ENCODE data around the gene TTC38.
"Not testable (repeated sequence)": the region's sequence is repeated elsewhere in the genome, so short reads cannot be mapped to it uniquely, and the experiment has no call there.

The TTC38 gene

DNA sequence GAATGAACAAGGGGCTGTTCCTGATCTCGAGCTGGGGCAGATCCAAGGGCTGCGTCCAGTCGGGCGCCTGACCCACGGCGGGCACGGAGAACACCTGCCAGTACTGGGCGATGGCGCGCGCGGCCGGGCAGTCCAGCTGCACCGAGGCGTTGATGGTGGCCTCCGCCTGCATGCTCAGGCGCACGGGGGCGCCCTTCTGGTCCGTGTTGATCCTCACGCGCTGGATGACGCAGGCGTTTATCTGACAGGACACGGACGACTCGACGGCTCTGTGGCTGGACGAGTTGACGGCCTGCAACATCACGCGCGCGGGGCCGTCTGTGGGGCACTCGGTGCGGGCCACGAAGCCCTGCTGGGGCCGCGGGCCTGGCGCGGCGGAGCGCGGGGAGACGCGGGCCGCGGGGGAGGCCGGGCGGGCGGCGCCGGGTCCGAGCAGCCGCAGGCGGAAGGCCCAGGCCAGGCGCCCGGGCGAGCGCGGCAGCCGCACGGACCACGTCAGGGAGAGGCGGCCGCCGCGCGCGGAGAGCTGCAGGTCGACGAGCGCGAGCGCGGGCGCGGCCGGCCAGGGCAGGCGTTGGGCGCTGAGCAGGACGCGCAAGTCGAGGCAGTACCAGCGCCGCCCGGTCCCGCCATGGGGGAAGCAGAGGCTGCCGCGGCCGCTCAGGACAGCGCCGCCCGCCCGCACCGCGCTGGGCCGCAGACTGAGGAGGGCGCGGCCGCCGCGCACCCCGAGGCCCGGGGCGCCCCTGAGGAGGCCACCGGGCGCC, 5.2 kb upstream of the TTC38 start:
- DNase-seq (ENCODE audit: extremely low spot score), result no peak
- ChIA-PET POLR2A (no interaction called here), CTCF (no interaction called here)
- TF ChIP-seq, protein P1, sequence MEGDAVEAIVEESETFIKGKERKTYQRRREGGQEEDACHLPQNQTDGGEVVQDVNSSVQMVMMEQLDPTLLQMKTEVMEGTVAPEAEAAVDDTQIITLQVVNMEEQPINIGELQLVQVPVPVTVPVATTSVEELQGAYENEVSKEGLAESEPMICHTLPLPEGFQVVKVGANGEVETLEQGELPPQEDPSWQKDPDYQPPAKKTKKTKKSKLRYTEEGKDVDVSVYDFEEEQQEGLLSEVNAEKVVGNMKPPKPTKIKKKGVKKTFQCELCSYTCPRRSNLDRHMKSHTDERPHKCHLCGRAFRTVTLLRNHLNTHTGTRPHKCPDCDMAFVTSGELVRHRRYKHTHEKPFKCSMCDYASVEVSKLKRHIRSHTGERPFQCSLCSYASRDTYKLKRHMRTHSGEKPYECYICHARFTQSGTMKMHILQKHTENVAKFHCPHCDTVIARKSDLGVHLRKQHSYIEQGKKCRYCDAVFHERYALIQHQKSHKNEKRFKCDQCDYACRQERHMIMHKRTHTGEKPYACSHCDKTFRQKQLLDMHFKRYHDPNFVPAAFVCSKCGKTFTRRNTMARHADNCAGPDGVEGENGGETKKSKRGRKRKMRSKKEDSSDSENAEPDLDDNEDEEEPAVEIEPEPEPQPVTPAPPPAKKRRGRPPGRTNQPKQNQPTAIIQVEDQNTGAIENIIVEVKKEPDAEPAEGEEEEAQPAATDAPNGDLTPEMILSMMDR (IDR thresholded peaks at IDR 0.05; ENCODE audit: control extremely low read depth, extremely low read depth, low read depth, missing control alignments), result no peak

DNA sequence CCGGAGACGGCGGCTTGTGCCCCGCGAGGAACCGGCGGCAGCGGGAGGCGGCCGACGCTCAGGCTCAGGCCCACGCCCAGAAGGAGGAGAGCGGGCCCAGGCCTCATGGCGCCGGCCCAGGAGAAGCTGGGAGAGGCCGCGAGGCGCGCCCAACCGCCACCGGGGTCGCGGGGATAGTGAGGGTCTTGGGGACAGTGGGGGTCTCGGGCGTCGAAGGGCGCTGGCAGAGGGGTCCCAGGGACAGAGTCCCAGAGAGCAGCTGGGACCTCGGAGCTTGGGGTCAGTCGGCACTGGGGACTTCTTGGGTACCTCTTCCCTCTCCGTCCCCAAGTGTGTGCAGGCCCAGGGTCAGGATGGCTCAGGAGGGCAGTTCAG, 4.6 kb upstream of the TTC38 start, which contains the start of gene PKDREJ:
TSS of gene PKDREJ (minus strand) at position 128 of the 375 bp plus-strand sequence. CDS start at position 107, 21 bp downstream.
- ChIA-PET POLR2A (no interaction called here), CTCF (no interaction called here)
- TF ChIP-seq, protein P1 (IDR thresholded peaks at IDR 0.05; ENCODE audit: control extremely low read depth, extremely low read depth, low read depth, missing control alignments), result no peak
- DNase-seq (ENCODE audit: extremely low spot score), result no peak

DNA sequence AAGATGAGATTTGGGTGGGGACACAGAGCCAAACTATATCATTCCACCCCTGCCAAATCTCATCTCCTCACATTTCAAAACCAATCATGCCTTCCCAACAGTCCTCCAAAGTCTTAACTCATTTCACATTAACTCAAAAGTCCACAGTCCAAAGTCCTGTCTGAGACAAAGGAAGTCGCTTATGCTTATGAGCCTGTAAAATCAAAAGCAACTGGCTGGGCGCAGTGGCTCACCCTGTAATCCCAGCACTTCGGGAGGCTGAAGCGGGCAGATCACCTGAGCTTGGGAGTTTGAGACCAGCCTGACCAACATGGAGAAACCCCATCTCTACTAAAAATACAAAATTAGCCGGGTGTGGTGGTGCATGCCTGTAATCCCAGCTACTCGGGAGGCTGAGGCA, 3.3 kb upstream of the TTC38 start:
- POLR2A ChIA-PET, result interaction anchor here (0.6 kb wide), 1 partner anchor 1117 kb away, joined by 10 read pairs; no protein-coding TSS in a partner anchor
- CTCF ChIA-PET, result interaction anchor here (0.8 kb wide), 1 partner anchor 13 kb away, joined by 3 read pairs; no protein-coding TSS in a partner anchor
- not testable (repeated sequence) for DNase-seq (ENCODE audit: extremely low spot score)

DNA sequence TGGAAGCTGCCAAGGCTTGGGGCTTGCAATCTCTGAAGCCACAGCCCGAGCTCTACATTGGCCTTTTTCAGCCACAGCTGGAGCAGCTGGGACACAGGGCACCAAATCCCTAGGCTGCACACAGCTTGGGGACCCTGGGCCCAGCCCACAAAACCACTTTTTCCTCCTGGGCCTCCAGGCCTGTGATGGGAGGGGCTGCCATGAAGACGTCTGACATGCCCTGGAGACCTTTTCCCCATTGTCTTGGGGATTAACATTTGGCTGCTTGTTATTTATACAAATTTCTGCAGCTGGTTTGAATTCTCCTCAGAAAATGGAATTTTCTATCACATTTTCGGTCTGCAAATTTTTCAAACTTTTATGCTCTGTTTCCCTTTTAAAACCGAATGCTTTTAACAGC, 2.2 kb upstream of the TTC38 start:
- CTCF ChIA-PET; POLR2A ChIA-PET; DNase-seq (ENCODE audit: extremely low spot score): not testable (repeated sequence)

DNA sequence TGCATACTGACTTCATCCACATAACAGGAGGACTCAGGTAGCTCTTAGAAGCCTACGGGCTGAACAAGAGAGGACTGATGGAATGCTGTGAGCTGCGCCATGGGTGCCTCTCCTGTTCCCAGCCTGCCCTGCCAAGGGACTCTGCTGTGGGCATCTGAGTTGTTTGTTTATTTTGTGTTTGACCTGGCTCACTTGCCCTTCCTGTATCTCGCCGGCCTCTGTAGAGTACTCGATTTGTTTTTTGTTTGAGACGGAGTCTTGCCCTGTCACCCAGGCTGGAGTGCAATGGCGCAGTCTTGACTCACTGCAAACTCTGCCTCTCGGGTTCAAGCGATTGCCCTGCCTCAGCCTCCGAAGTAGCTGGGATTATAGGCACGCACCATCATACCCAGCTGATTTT, 1.8 kb downstream of the TTC38 start:
- CTCF ChIA-PET, result interaction anchor here (1.1 to 1.6 kb wide), 2 partner anchors 9 to 42 kb away, joined by 3 read pairs; no protein-coding TSS in a partner anchor

DNA sequence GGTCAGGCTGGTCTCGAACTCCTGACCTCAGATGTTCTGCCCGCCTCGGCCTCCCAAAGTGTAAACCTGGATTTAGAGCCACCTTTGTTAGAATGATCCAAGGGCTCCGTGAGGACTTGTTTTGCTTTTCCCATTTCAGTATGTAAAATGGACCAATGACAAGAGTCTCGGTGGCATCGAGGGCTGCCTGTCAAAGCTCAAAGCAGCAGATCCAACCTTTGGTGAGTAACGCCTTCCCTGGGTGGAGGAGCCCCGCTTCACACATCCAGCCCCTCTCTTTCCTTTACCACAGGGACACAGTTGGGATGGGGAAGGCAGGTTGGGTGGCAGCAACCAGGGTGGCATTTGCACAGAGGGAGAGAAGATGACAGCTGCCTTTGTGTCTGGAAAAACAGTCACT, 4.4 kb downstream of the TTC38 start:
- POLR2A ChIA-PET, result no interaction called here
- TF ChIP-seq, protein P1 (IDR thresholded peaks at IDR 0.05; ENCODE audit: control extremely low read depth, extremely low read depth, low read depth, missing control alignments), result no peak
- CTCF ChIA-PET, result no interaction called here
- DNase-seq (ENCODE audit: extremely low spot score), result no peak

More for the DNA sequence above, 1.8 kb downstream of the TTC38 start:
- TF ChIP-seq, protein P1 (IDR thresholded peaks at IDR 0.05; ENCODE audit: control extremely low read depth, extremely low read depth, low read depth, missing control alignments), result no peak
- no peak for DNase-seq (ENCODE audit: extremely low spot score)
- POLR2A ChIA-PET, result no interaction called here

DNA sequence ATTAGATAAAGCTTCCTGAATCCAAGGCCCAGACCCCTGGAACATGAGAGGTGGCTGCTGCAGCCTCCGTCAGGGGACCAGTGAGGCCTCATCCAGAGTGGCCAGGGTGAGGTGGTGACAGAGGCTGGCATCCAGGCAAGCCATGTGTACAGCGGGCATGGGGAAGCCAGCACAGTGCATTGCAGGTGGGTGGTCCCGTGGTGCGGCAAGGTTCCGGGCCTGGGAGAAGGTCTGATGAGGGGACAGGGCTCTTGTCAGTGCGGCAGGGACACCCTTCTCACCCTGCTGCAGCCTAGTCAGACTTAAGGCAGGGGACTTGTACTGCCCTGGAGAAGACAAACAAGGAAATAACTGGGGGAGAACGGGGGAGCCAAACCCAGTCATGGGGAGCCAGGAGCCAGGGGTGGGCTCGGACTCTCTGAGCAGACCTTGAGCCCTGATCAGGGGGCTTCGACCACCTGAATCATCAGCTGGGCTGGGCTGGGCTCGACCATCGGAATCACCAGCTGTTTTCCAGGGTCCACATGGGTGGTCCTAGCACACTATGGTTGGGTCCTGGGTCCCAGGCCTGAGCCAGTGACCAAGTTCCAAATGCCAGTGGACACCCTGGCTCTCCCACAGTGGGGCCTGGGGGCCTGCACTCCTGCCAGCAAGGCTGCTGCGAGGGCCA, 5.1 kb downstream of the TTC38 start:
- DNase-seq (ENCODE audit: extremely low spot score), result no peak
- CTCF ChIA-PET, result no interaction called here
- TF ChIP-seq, protein P1 (IDR thresholded peaks at IDR 0.05; ENCODE audit: control extremely low read depth, extremely low read depth, low read depth, missing control alignments), result no peak
- POLR2A ChIA-PET, result no interaction called here

Measured in GM10248 (cell line).